Measurements from ENCODE around the gene WBP1L.

The WBP1L gene

GRCh38 chr10:102759497-102760210 is 15.9 kb downstream of the WBP1L start:
- DNase-seq: no peak

- no peak for DNase-seq
Observed at GRCh38 chr10:102761981-102762380, 18.2 kb downstream of the WBP1L start.

GRCh38 chr10:102762401-102763015 is 18.8 kb downstream of the WBP1L start:
- no peak for DNase-seq

- DNase-seq: no peak
Observed at GRCh38 chr10:102763037-102763607, 19.4 kb downstream of the WBP1L start.

GRCh38 chr10:102764470-102765161 is 20.9 kb downstream of the WBP1L start:
- no peak for DNase-seq

DNA sequence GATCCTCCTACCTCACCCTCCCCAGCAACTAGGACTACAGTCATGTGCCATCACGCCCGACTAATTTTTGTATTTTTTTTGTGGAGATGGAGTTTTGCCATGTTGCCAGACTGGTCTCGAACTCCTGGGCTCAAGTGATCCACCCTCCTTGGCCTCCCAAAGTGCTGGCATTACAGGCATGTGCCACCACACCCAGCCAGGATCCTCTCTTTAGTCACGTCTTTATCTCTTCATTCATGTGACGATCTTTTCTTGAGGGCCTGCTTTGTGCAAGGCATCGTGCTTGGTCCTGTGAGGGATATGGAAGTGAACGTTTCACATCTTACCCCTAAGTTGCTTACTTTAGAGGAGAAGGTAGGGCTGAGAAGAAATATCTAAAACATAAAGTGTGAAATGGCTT is 21.6 kb downstream of the WBP1L start:
- DNase-seq: no peak

GRCh38 chr10:102767428-102768160 is 23.8 kb downstream of the WBP1L start:
- DNase-seq: no peak

- no peak for DNase-seq
Observed at GRCh38 chr10:102769375-102770107, 25.8 kb downstream of the WBP1L start.

- DNase-seq: no peak
Observed at GRCh38 chr10:102770108-102770482, 26.3 kb downstream of the WBP1L start.

- DNase-seq: no peak
Observed at GRCh38 chr10:102770792-102771191, 27.0 kb downstream of the WBP1L start.

- DNase-seq: no peak
Observed at GRCh38 chr10:102773320-102773719, 29.6 kb downstream of the WBP1L start.

DNA sequence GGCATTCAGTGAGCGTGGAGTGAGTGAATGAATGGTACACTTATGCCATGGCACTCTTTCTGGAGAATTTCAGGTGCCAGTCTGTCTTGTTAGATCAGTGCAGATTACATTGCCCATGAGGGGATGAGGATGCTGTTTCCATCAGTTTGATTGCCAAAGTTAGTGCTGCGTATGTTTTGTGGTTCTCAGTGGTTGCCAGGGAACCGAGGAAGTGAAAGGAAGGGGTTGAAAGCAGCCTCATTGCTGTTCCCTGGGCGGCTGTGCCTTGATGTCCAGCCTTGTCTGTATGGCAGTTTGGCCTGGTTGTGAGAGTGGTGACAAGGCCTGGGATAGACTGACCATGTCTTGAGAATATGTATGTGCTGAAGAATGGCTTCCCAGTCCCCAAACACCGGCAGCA is 30.2 kb downstream of the WBP1L start:
- DNase-seq: peak; percentile 28 to 46

GRCh38 chr10:102775201-102775934 is 31.6 kb downstream of the WBP1L start:
- no peak for DNase-seq

GRCh38 chr10:102775935-102776669 is 32.4 kb downstream of the WBP1L start:
- DNase-seq: peak; percentile 14 to 21

DNA sequence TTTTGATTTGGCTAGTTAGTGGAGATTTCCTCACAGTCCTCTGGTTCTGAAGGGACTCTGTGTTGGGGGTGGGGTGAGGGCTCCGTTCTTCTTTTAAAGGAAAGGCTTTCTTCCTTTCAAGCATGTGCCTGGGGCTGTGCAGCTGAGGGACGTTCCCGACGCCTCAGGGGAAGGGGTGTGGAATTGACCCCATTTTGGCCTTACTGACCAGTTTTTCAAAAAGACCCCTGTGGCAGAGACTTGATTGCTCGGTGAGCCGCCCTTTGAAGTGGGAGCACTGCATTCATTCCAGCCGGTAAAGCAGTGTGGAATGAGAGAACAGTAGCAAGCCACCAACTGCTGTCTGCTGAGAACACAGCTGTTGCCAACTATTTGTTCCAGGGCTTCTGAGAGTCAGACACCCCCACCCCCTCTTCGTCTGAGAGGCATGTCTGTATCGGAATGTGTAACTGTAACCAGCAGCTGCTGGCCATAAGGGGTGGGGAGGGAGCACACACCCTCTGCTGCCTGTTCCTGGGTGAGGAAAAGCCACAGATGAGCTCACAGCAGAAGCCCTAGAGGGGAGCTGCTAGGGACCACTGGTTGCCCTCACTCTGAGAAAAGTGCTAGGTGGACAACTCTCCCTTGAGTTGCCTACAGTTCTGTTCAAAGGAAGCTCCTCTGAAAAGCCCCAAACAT is 33.2 kb downstream of the WBP1L start:
- no peak for DNase-seq

GRCh38 chr10:102777711-102778453 is 34.1 kb downstream of the WBP1L start:
- no peak for DNase-seq

GRCh38 chr10:102778781-102779180 is 35.0 kb downstream of the WBP1L start:
- DNase-seq: no peak

- DNase-seq: no peak
Observed at GRCh38 chr10:102779680-102780526, 36.2 kb downstream of the WBP1L start.

- DNase-seq: no peak
Observed at GRCh38 chr10:102780527-102780808, 36.7 kb downstream of the WBP1L start.
